ENCODE data around the gene TPK1.

DNA sequence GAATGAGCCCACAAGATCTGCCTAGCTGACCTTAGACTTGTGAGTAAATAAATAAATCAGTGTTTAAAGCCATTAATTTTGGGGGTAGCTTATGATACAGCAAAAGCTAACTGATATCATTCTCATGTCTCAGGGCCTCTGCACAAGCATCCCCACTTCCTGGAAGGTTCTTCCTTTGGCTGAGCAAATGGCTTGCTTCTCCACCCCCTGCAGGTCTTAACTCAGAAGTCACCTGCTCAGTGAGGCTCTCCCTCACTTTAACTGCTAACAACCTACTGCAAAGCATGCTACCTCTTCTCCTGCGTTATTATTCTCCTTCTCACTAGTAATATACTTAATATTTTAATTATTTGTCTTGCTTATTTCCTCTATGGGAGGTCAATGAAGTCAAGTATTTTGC lies 167.3 kb downstream of the TPK1 start:
- no peak for TF ChIP-seq ZNF148 (tag by site-specific recombination; IDR thresholded peaks at IDR 0.05; ENCODE audit: borderline replicate concordance)
- TF ChIP-seq, protein P1, sequence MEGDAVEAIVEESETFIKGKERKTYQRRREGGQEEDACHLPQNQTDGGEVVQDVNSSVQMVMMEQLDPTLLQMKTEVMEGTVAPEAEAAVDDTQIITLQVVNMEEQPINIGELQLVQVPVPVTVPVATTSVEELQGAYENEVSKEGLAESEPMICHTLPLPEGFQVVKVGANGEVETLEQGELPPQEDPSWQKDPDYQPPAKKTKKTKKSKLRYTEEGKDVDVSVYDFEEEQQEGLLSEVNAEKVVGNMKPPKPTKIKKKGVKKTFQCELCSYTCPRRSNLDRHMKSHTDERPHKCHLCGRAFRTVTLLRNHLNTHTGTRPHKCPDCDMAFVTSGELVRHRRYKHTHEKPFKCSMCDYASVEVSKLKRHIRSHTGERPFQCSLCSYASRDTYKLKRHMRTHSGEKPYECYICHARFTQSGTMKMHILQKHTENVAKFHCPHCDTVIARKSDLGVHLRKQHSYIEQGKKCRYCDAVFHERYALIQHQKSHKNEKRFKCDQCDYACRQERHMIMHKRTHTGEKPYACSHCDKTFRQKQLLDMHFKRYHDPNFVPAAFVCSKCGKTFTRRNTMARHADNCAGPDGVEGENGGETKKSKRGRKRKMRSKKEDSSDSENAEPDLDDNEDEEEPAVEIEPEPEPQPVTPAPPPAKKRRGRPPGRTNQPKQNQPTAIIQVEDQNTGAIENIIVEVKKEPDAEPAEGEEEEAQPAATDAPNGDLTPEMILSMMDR (tag by site-specific recombination; IDR thresholded peaks at IDR 0.05): no peak
- no peak for TF ChIP-seq ZNF423 (tag by site-specific recombination; IDR thresholded peaks at IDR 0.05)
- TF ChIP-seq ZNF513 (tag by site-specific recombination; IDR thresholded peaks at IDR 0.05): no peak
- TF ChIP-seq YY1 (tag by site-specific recombination; IDR thresholded peaks at IDR 0.05): no peak
- TF ChIP-seq, protein P2, sequence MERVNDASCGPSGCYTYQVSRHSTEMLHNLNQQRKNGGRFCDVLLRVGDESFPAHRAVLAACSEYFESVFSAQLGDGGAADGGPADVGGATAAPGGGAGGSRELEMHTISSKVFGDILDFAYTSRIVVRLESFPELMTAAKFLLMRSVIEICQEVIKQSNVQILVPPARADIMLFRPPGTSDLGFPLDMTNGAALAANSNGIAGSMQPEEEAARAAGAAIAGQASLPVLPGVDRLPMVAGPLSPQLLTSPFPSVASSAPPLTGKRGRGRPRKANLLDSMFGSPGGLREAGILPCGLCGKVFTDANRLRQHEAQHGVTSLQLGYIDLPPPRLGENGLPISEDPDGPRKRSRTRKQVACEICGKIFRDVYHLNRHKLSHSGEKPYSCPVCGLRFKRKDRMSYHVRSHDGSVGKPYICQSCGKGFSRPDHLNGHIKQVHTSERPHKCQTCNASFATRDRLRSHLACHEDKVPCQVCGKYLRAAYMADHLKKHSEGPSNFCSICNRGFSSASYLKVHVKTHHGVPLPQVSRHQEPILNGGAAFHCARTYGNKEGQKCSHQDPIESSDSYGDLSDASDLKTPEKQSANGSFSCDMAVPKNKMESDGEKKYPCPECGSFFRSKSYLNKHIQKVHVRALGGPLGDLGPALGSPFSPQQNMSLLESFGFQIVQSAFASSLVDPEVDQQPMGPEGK (tag by site-specific recombination; IDR thresholded peaks at IDR 0.05): no peak
- no peak for TF ChIP-seq ZNF777 (tag by site-specific recombination; IDR thresholded peaks at IDR 0.05; ENCODE audit: borderline replicate concordance)
- TF ChIP-seq ZNF549 (tag by site-specific recombination; IDR thresholded peaks at IDR 0.05): no peak
- no peak for TF ChIP-seq ZBTB17 (tag by site-specific recombination; IDR thresholded peaks at IDR 0.05)
- no peak for TF ChIP-seq HOXA7 (CRISPR knock-in tag; IDR thresholded peaks at IDR 0.05; ENCODE audit: borderline replicate concordance)

Measured in HEK293 (cell line).